Skeletal muscle satellite cell (primary cell): ENCODE results near the gene MAP7.
A peak's percentile ranks its signal among the peaks of the same experiment; 100 is the strongest.
"Not testable (repeated sequence)": the region's sequence is repeated elsewhere in the genome, so short reads cannot be mapped to it uniquely, and the experiment has no call there.

ENCODE experiments used
- H3K27me3 ChIP-seq: 2 replicates; pipeline ENCODE4 v1.7.0; 2013; ENCODE audit warnings: low read length; ENCODE audit not compliant: control insufficient read depth, insufficient read depth
- H3K36me3 ChIP-seq: 2 replicates; pipeline ENCODE4 v1.7.0; 2013; ENCODE audit warnings: mild to moderate bottlenecking, control low read depth, low read length; ENCODE audit not compliant: insufficient read depth
- H3K4me1 ChIP-seq: 2 replicates; pipeline ENCODE4 v1.7.0; 2013; ENCODE audit warnings: low read length; ENCODE audit not compliant: control insufficient read depth, insufficient read depth
- H3K4me2 ChIP-seq: 2 replicates; pipeline ENCODE4 v1.7.0; 2013; ENCODE audit warnings: mild to moderate bottlenecking, low read length
- H3K4me3 ChIP-seq: 2 replicates; pipeline ENCODE4 v1.7.0; 2013; ENCODE audit warnings: low read length
- H3K9ac ChIP-seq: 2 replicates; pipeline ENCODE4 v1.7.0; 2013; ENCODE audit warnings: mild to moderate bottlenecking, low read depth, low read length, moderate library complexity
- H3K9me3 ChIP-seq: replicated peaks from 2 replicates; pipeline ENCODE4 v1.7.0; 2013; ENCODE audit warnings: mild to moderate bottlenecking, control low read depth, low read length

The MAP7 gene

DNA sequence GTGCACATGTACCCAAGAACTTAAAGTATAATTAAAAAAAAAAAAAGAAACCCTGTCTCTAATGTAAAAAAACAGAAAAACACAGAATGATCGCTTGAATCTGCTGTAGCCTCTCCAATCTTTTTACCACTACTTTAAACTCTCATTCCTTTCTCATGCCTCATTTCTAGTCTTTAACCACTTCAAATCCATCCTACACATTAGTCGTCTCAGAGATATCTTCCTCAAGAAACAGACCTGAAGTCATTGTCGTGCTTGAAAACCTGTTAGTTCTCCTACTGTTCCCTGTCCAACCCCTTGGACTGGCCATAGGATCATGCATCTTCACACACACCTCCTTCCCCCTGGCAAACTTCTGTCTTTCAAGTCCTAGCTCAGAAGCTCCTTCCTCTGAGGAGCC is 148.5 kb downstream of the MAP7 start:
- Histone ChIP-seq H3K4me2 (peak overlapping the region; percentile 17), H3K9me3 (no peaks in the 10 kb centered on the region), H3K27me3 (no peaks in the 10 kb centered on the region), H3K4me3 (no peak overlapping the region), H3K4me1 (peaks cover 27% of the 10 kb centered on the region), H3K36me3 (no peaks in the 10 kb centered on the region), H3K9ac (no peak overlapping the region)

DNA sequence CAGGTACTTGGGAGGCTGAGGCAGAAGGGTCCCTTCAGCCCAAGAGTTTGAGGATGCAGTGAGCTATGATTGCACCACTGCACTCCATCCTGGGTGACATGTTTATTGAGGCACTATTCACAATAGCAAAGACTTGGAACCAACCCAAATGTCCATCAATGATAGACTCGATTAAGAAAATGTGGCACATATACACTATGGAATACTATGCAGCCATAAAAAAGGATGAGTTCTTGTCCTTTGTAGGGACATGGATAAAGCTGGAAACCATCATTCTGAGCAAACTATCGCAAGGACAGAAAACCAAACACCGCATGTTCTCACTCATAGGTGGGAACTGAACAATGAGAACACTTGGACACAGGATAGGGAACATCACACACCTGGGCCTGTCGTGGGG is 149.0 kb downstream of the MAP7 start:
- peaks cover 27% of the 10 kb centered on the region for H3K4me1 ChIP-seq
- not testable (repeated sequence) for H3K27me3 ChIP-seq, H3K4me2 ChIP-seq, H3K36me3 ChIP-seq, H3K9me3 ChIP-seq, H3K4me3 ChIP-seq, H3K9ac ChIP-seq

DNA sequence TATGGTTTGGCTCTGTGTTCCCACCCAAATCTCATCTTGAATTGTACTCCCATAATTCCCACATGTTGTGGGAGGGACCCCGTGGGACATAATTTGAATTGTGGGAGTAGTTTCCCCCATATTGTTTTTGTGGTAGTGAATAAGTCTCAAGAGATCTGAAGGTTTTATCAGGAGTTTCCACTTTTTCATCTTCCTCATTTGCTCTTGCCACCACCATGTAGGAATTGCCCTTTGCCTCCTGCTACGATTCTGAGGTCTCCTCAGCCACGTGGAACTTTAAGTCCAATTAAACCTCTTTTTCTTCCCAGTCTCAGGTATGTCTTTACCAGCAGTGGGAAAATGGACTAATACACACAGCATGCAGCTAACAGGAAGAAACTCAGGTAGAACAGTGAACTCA is 151.8 kb downstream of the MAP7 start:
- Histone ChIP-seq H3K4me3 (no peak overlapping the region), H3K27me3 (no peaks in the 10 kb centered on the region), H3K4me2 (no peak overlapping the region), H3K36me3 (no peaks in the 10 kb centered on the region), H3K9ac (no peak overlapping the region), H3K9me3 (no peaks in the 10 kb centered on the region), H3K4me1 (peaks cover 15% of the 10 kb centered on the region)

- Histone ChIP-seq H3K9ac (no peak overlapping the region), H3K9me3 (no peaks in the 10 kb centered on the region), H3K4me2 (no peak overlapping the region), H3K36me3 (no peaks in the 10 kb centered on the region), H3K4me1 (peaks cover 2% of the 10 kb centered on the region), H3K27me3 (no peaks in the 10 kb centered on the region), H3K4me3 (no peak overlapping the region)
These were observed 153.3 kb downstream of the MAP7 start for GRCh38 chr6:136396908-136397307.

DNA sequence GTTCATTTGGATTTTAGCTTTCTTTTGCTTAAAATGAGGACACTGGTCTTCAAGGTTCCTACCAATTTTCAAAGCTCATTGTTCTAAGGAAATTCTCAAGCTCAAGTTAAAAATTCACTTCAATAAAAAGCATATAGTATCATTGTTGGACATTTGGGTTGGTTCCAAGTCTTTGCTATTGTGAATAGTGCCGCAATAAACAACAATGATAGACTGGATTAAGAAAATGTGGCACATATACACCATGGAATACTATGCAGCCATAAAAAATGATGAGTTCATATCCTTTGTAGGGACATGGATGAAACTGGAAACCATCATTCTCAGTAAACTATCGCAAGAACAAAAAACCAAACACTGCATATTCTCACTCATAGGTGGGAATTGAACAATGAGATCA is 159.3 kb downstream of the MAP7 start:
- H3K4me2 ChIP-seq, H3K9me3 ChIP-seq: not testable (repeated sequence)

GRCh38 chr6:136387316-136387715 is 162.9 kb downstream of the MAP7 start:
- H3K4me3 ChIP-seq, result no peak overlapping the region
- no peaks in the 10 kb centered on the region for H3K36me3 ChIP-seq
- no peak overlapping the region for H3K4me2 ChIP-seq
- H3K27me3 ChIP-seq, result no peaks in the 10 kb centered on the region
- no peaks in the 10 kb centered on the region for H3K9me3 ChIP-seq
- no peaks in the 10 kb centered on the region for H3K4me1 ChIP-seq
- H3K9ac ChIP-seq, result no peak overlapping the region

More for the DNA sequence above, 159.3 kb downstream of the MAP7 start:
- not testable (repeated sequence) for H3K9ac ChIP-seq, H3K4me3 ChIP-seq, H3K27me3 ChIP-seq, H3K36me3 ChIP-seq, H3K4me1 ChIP-seq

GRCh38 chr6:136383268-136383937 is 166.8 kb downstream of the MAP7 start:
- no peaks in the 10 kb centered on the region for H3K9me3 ChIP-seq
- no peak overlapping the region for H3K4me2 ChIP-seq
- H3K36me3 ChIP-seq, result no peaks in the 10 kb centered on the region
- no peaks in the 10 kb centered on the region for H3K27me3 ChIP-seq
- H3K4me1 ChIP-seq, result no peaks in the 10 kb centered on the region
- H3K4me3 ChIP-seq, result no peak overlapping the region
- H3K9ac ChIP-seq, result no peak overlapping the region

DNA sequence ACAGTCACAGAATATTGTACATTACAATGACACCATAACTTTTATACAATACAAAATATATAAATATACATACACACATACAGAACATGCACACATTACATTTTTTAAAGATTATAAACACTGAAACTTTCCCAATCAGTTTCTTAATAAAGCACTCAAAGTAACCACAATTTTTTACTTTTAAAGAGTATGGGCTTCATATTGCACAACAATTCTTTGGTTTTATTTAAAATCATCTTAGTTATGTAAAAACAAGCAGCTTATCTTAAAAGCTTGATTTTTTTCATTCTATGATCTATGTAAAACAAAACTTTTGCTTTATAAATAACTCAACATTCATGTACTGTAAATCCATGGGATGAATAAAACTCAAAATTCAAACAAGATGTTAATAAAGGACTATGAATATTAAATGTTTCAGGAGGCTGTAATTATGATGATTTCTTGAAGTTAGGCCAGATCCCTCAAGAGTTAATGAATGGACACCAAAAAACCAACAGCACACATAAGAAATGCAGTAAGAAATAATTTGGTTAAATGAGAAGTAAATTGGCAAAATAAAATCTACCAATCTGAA is 167.5 kb downstream of the MAP7 start:
- H3K9me3 ChIP-seq, result no peaks in the 10 kb centered on the region
- H3K27me3 ChIP-seq, result no peaks in the 10 kb centered on the region
- H3K4me3 ChIP-seq, result no peak overlapping the region
- H3K4me1 ChIP-seq, result no peaks in the 10 kb centered on the region
- no peaks in the 10 kb centered on the region for H3K36me3 ChIP-seq
- no peak overlapping the region for H3K4me2 ChIP-seq
- no peak overlapping the region for H3K9ac ChIP-seq

GRCh38 chr6:136378888-136379287 is 171.3 kb downstream of the MAP7 start:
- Histone ChIP-seq H3K27me3 (no peaks in the 10 kb centered on the region), H3K9me3 (no peaks in the 10 kb centered on the region), H3K9ac (no peak overlapping the region), H3K4me2 (no peak overlapping the region), H3K4me1 (no peaks in the 10 kb centered on the region), H3K4me3 (no peak overlapping the region), H3K36me3 (no peaks in the 10 kb centered on the region)

DNA sequence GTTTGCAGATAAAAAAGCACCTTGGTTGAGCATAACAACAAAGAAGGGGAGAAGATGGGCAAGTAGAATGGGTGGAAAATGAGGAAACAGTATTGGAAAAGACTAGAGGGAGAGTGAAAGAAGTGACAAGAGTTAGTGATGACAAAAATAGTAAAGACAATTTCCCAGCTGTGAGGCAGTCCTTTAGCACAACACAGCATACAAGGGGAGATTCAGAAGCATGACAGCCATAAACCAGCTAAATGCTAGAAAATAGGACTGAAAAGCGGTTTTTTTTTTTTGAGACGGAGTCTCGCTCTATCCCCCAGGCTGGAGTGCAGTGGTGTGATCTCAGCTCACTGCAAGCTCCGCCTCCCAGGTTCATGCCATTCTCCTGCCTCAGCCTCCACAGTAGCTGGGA is 174.4 kb downstream of the MAP7 start:
- not testable (repeated sequence) for H3K4me1 ChIP-seq

DNA sequence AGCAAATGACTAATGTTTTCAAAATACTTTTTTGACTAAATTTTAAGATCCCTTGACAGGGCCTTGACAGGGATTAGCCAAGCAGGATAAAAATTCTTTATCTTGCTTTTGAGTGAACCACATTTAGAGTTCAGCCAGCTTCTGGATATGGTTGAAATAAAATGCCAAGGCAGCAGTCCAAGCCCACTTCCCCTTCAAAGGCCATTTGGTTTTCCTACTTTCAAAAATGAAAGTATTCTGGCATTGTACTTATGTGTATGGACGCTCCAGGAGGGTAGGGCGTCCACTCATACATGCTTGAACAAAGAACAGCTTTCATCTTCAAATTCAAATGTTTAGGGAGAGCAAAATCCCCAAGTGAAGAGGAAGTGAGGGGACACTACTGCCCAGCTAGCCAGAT is 178.3 kb downstream of the MAP7 start:
- H3K36me3 ChIP-seq, result no peaks in the 10 kb centered on the region
- H3K9me3 ChIP-seq, result no peaks in the 10 kb centered on the region
- H3K4me2 ChIP-seq, result no peak overlapping the region
- H3K4me1 ChIP-seq, result no peaks in the 10 kb centered on the region
- peaks cover 8% of the 10 kb centered on the region for H3K27me3 ChIP-seq
- H3K4me3 ChIP-seq, result no peak overlapping the region
- H3K9ac ChIP-seq, result no peak overlapping the region

More for the DNA sequence above, 174.4 kb downstream of the MAP7 start:
- H3K4me3 ChIP-seq, H3K9me3 ChIP-seq, H3K36me3 ChIP-seq, H3K4me2 ChIP-seq, H3K27me3 ChIP-seq, H3K9ac ChIP-seq: not testable (repeated sequence)

- no peaks in the 10 kb centered on the region for H3K9me3 ChIP-seq
- no peaks in the 10 kb centered on the region for H3K4me1 ChIP-seq
- H3K9ac ChIP-seq, result no peak overlapping the region
- peaks cover 9% of the 10 kb centered on the region for H3K27me3 ChIP-seq
- no peak overlapping the region for H3K4me2 ChIP-seq
- H3K36me3 ChIP-seq, result no peaks in the 10 kb centered on the region
- H3K4me3 ChIP-seq, result no peak overlapping the region
These were observed 179.1 kb downstream of the MAP7 start for GRCh38 chr6:136370988-136371728.
